K562 (cell line): ENCODE results near the gene TANK. TPM values are rescaled to one million over a fixed set of nuclear protein-coding genes. Genes with fewer than 3 reads are reported as not detected.
"Not testable (repeated sequence)": the region's sequence is repeated elsewhere in the genome, so short reads cannot be mapped to it uniquely, and the experiment has no call there.

ENCODE experiments used
- ATAC-seq: fragments of 200-7000 bp; cut with Tn5 transposase; 3 replicates; pipeline ENCODE4 v1.9.1; 2020; ENCODE audit warnings: moderate library complexity
- BruUV-seq: library from RNA; stranded (reverse); fragments of 400-500 nt; replicated peaks from 2 replicates; lab custom pipeline; 2021; lab: Mats Ljungman, UMichigan
- CTCF ChIA-PET: fragments of 300-600 bp; formaldehyde crosslinking; extraction: SDS; loops from one replicate; lab custom pipeline; 2021; ENCODE audit warnings: low intra/inter-chr PET ratio; lab: Yijun Ruan, JAX
- POLR2A ChIA-PET: fragments of 300-600, 350-650 bp; sonication (Branson Sonifier 250); formaldehyde crosslinking; extraction: SDS; loops from one replicate; lab custom pipeline; 2021; ENCODE audit warnings: antibody characterized with exemption, inconsistent platforms; lab: Yijun Ruan, JAX
- DNase-seq, 4 experiments: peaks; one replicate each; pipeline versions ENCODE4 v3.0.0 to v3.0.0-alpha.2; 2011 to 2018; ENCODE audit warnings: low spot score in 3 of 4, mixed read lengths in 3 of 4; ENCODE audit errors: extremely low read depth in 1 of 4
- FAIRE-seq: peaks from 2 replicates; lab custom pipeline; 2011; peaks lifted over from hg19 to GRCh38; lab: Jason Lieb, UNC
- H2AFZ ChIP-seq: 2 replicates; pipeline ENCODE4 v1.6.0; 2011; ENCODE audit warnings: low read depth, low read length, control low read depth, inconsistent platforms
- H3K27ac ChIP-seq: fragments of 200-600 bp; 3 replicates; pipeline ENCODE4 v1.8.0; 2011; ENCODE audit warnings: low read depth, mild to moderate bottlenecking, control low read depth, inconsistent platforms, low read length, moderate library complexity, mixed read lengths; ENCODE audit errors: extremely low read depth
- H3K27me3 ChIP-seq, 2 experiments: fragments of 300-600 bp in 1 of 2; 2 replicates in 1 of 2; 3 replicates in 1 of 2; pipeline versions ENCODE4 v1.6.0 to v1.8.0; 2011; ENCODE audit warnings: inconsistent platforms in 2 of 2, low read length in 2 of 2, mild to moderate bottlenecking in 1 of 2, mixed read lengths in 1 of 2, moderate library complexity in 1 of 2; ENCODE audit not compliant: control insufficient read depth in 2 of 2, insufficient read depth in 2 of 2
- H3K36me3 ChIP-seq: fragments of 300-600 bp; 3 replicates; pipeline ENCODE4 v1.8.0; 2011; ENCODE audit warnings: mild to moderate bottlenecking, low read length, inconsistent platforms; ENCODE audit not compliant: control insufficient read depth, insufficient read depth
- H3K4me1 ChIP-seq, 2 experiments: fragments of 200-600 bp in 1 of 2; replicated peaks in 1 of 2; 2 replicates in 1 of 2; 3 replicates in 1 of 2; pipeline versions ENCODE4 v1.5.1 to v1.8.0; 2011; ENCODE audit warnings: inconsistent platforms in 2 of 2, low read length in 2 of 2, mild to moderate bottlenecking in 1 of 2, mixed read lengths in 1 of 2, moderate library complexity in 1 of 2; ENCODE audit not compliant: control insufficient read depth in 2 of 2, insufficient read depth in 2 of 2
- H3K4me2 ChIP-seq: 2 replicates; pipeline ENCODE4 v1.6.1; 2011; ENCODE audit warnings: low read length, control low read depth, inconsistent platforms, mixed read lengths; ENCODE audit not compliant: insufficient read depth
- H3K4me3 ChIP-seq: fragments of 200-600 bp; sonication (generic), shearing (Covaris generic); 2 replicates; pipeline ENCODE4 v1.5.1; 2016; ENCODE audit warnings: control low read depth, inconsistent platforms
- H3K79me2 ChIP-seq: fragments of 200-600 bp; 3 replicates; pipeline ENCODE4 v1.8.0; 2011; ENCODE audit warnings: low read length, inconsistent platforms; ENCODE audit not compliant: control insufficient read depth, insufficient read depth
- H3K9ac ChIP-seq, 2 experiments: 2 replicates each; pipeline versions ENCODE4 v1.6.0 to v1.6.1; 2011; ENCODE audit warnings: low read depth in 2 of 2, low read length in 2 of 2, control low read depth in 1 of 2, inconsistent platforms in 1 of 2, mild to moderate bottlenecking in 1 of 2, mixed read lengths in 1 of 2; ENCODE audit not compliant: insufficient read depth in 1 of 2
- H3K9me1 ChIP-seq: one replicate; pipeline ENCODE4 v1.6.0; 2011; ENCODE audit warnings: inconsistent platforms, mild to moderate bottlenecking, low read length, moderate library complexity; ENCODE audit not compliant: control insufficient read depth, insufficient read depth
- H3K9me3 ChIP-seq: replicated peaks from 2 replicates; pipeline ENCODE4 v1.5.1; 2011; ENCODE audit warnings: low read depth, low read length, inconsistent platforms; ENCODE audit not compliant: control insufficient read depth, insufficient read depth
- H4K20me1 ChIP-seq: replicated peaks from 2 replicates; pipeline ENCODE4 v1.6.1; 2011; ENCODE audit warnings: low read length, inconsistent platforms, mixed read lengths; ENCODE audit not compliant: control insufficient read depth, insufficient read depth
- CCAR2 ChIP-seq: fragments of 200-400 bp; formaldehyde crosslinking; IDR thresholded peaks from 2 replicates; pipeline ENCODE4 v1.6.1; 2017; ENCODE audit warnings: mild to moderate bottlenecking, low read depth, low read length
- FOXK2 ChIP-seq, 2 experiments: fragments of 450-650 bp; IDR thresholded peaks in 1 of 2; conservative IDR thresholded peaks in 1 of 2; 2 replicates each; pipeline ENCODE4 v1.6.1; 2016; ENCODE audit warnings: low read depth in 2 of 2, mild to moderate bottlenecking in 1 of 2
- GTF3C2 ChIP-seq: IDR thresholded peaks from 3 replicates; pipeline ENCODE4 v1.6.1; 2011; ENCODE audit warnings: borderline replicate concordance, mild to moderate bottlenecking, moderate library complexity; ENCODE audit not compliant: insufficient read length; ENCODE audit errors: extremely low read depth
- WGBS: fragments of 100-300 bp; shearing (Covaris generic); methylation state at CpG from one replicate; pipeline ENCODE4 v1.1.6; 2016; ENCODE audit warnings: low coverage, mixed read lengths; ENCODE audit not compliant: insufficient coverage; ENCODE audit errors: missing lambda C conversion rate; 5-methylcytosine and 5-hydroxymethylcytosine counted together
- in situ Hi-C: fragments of 300-500 bp; cut with MboI; formaldehyde crosslinking; loops from 4 replicates; pipeline ENCODE4 v1.15.0; 2018; ENCODE audit warnings: inconsistent platforms, mixed read lengths
- intact Hi-C: fragments of 100-400 bp; cut with micrococcal nuclease; formaldehyde crosslinking; loops from 2 replicates; pipeline ENCODE4 v1.14.2; 2022
- polyA plus RNA-seq, 8 experiments: library from polyadenylated mRNA; depleted of rRNA in 4 of 8; stranded (reverse) in 5 of 8; unstranded in 3 of 8; fragments of >200 nt; fragmentation: Nextera tagmentation in 2 of 8; fragmentation: Illumina TruSeq in 1 of 8; extraction: Ambion mirVana in 2 of 8; extraction: Trizol in 1 of 8; gene quantifications; 2 replicates each; pipeline versions ENCODE4 v1.2.1 to v1.2.3, GENCODE V29; 2011 to 2014; ENCODE audit warnings: inconsistent platforms in 1 of 8, missing spikeins in 1 of 8
- total RNA-seq, 7 experiments: library from RNA; depleted of rRNA in 6 of 7; stranded (reverse); fragments of >200 nt in 6 of 7; fragmentation: Illumina TruSeq in 2 of 7; extraction: Trizol in 2 of 7; gene quantifications; 2 replicates each; pipeline versions ENCODE4 v1.2.1 to v1.2.3, GENCODE V29; 2011 to 2021; ENCODE audit warnings: low replicate concordance in 1 of 7

The TANK gene
- total and polyA plus RNA-seq, 9 of the 15 experiments (the other 6 are each of a cell fraction or from before 2014, with no cell fraction given) = 43.0 to 91.5 (median 54.4) TPM

DNA sequence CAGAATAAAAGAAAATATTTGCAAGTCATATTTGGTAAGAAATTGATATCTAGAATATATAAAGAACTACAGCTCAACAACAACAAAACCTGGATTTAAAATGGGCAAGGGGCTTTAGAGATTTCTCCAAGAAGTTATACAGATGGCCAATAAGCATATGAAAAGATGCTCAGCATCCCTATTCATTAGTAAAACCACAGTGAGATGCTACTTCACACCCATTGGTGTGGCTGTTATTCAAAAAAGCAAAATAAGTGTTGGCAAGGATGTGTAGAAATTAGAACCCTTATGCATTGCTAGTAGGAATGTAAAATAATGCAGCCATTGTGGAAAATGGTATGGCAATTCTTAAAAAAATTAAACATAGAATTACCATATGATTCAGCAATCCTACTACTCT is 29.8 kb downstream of the TANK start:
- FAIRE-seq (no peak), ATAC-seq (no peak), DNase-seq (no peak)
- ChIA-PET POLR2A (no interaction called here), CTCF (no interaction called here)
- intact Hi-C loops = no loop called here
- H2AFZ ChIP-seq = no peak overlapping the region
- H3K9ac ChIP-seq = no peak overlapping the region
- no peaks in the 10 kb centered on the region for H3K27me3 ChIP-seq
- no peak overlapping the region for H3K4me3 ChIP-seq
- peaks cover 38% of the 10 kb centered on the region for H3K36me3 ChIP-seq
- H3K4me1 ChIP-seq = no peaks in the 10 kb centered on the region
- no peaks in the 10 kb centered on the region for H3K9me3 ChIP-seq
- no peaks in the 10 kb centered on the region for H3K79me2 ChIP-seq
- BruUV-seq = no TSS peak
- in situ Hi-C loops = no loop called here
- H3K4me2 ChIP-seq = no peak overlapping the region
- H3K27ac ChIP-seq = no peak overlapping the region
- TF ChIP-seq CCAR2 = no peak
- TF ChIP-seq GTF3C2 = no peak
- TF ChIP-seq FOXK2 (conservative IDR thresholded peaks at IDR 0.05 in 1 of 2, IDR thresholded peaks at IDR 0.05 in 1 of 2; ENCODE audit: low read depth in 2 of 2) = no peak
- TF ChIP-seq, all 486 proteins: peak for 0
- Histone ChIP-seq H4K20me1 (no peaks in the 10 kb centered on the region), H3K9me1 (no peaks in the 10 kb centered on the region)

GRCh38 chr2:161195602-161196001 is 35.4 kb downstream of the TANK start:
- H4K20me1 ChIP-seq, POLR2A ChIA-PET, H3K4me2 ChIP-seq, H3K4me1 ChIP-seq, intact Hi-C loops, H3K9me1 ChIP-seq, H2AFZ ChIP-seq, H3K79me2 ChIP-seq, FAIRE-seq, DNase-seq, BruUV-seq, H3K9ac ChIP-seq, H3K9me3 ChIP-seq, H3K27me3 ChIP-seq, CTCF ChIA-PET, ATAC-seq, in situ Hi-C loops, H3K27ac ChIP-seq, H3K4me3 ChIP-seq: not testable (repeated sequence)
- peaks cover 42% of the 10 kb centered on the region for H3K36me3 ChIP-seq
- WGBS = 87% methylated on average over 4 of the region's 4 CpGs
